B cell (primary cell): ENCODE measurements around the gene ENDOV. TPM values are rescaled to one million over a fixed set of nuclear protein-coding genes. Genes with fewer than 3 reads are reported as not detected.

ENCODE experiments used
- ATAC-seq: fragments of 200-7000 bp; cut with Tn5 transposase; one replicate; pipeline ENCODE4 v1.10.0; 2021; ENCODE audit warnings: low read depth, mild to moderate bottlenecking, moderate number of reproducible peaks, moderate library complexity
- CTCF ChIA-PET: fragments of 350-600 bp; sonication (Branson Sonifier 250); formaldehyde crosslinking; loops from one replicate; lab custom pipeline; 2021; ENCODE audit warnings: antibody characterized with exemption, inconsistent platforms; lab: Charles Lee
- POLR2A ChIA-PET: fragments of 350-600 bp; sonication (Branson Sonifier 250); formaldehyde crosslinking; loops from one replicate; lab custom pipeline; 2021; ENCODE audit warnings: antibody characterized with exemption; lab: Charles Lee
- DNase-seq: peaks from one replicate; pipeline ENCODE4 v3.0.0; 2013
- H2AFZ ChIP-seq: 2 replicates; pipeline ENCODE4 v1.6.1; 2012; ENCODE audit warnings: mild to moderate bottlenecking, low read depth, low read length; ENCODE audit not compliant: insufficient read depth, poor library complexity, severe bottlenecking
- H3K27ac ChIP-seq, 2 donors: 1 replicate in 1 of 2; 2 replicates in 1 of 2; pipeline ENCODE4 v1.5.1; 2012 to 2013; ENCODE audit warnings: low read length in 2 of 2, mild to moderate bottlenecking in 2 of 2, moderate library complexity in 1 of 2
- H3K27me3 ChIP-seq, 4 experiments: fragments of 200-600 bp in 1 of 4; sonication (generic) in 1 of 4; replicated peaks in 1 of 4; 1 replicate in 2 of 4; 2 replicates in 2 of 4; pipeline versions ENCODE4 v1.6.1 to v1.7.0; 2013 to 2016; ENCODE audit warnings: low read length in 3 of 4, mild to moderate bottlenecking in 2 of 4, mixed read lengths in 1 of 4, moderate library complexity in 1 of 4; ENCODE audit not compliant: insufficient read depth in 4 of 4, control insufficient read depth in 3 of 4; ENCODE audit errors: control extremely low read depth in 1 of 4
- H3K36me3 ChIP-seq, 2 experiments: replicated peaks in 1 of 2; 1 replicate in 1 of 2; 2 replicates in 1 of 2; pipeline versions ENCODE4 v1.6.1 to v1.7.1; 2013; ENCODE audit warnings: low read length in 1 of 2; ENCODE audit not compliant: insufficient read depth in 2 of 2, control insufficient read depth in 1 of 2; ENCODE audit errors: control extremely low read depth in 1 of 2, extremely low read depth in 1 of 2
- H3K4me1 ChIP-seq, 2 donors: fragments of 200-600 bp in 1 of 2; sonication (generic) in 1 of 2; 1 replicate in 1 of 2; 2 replicates in 1 of 2; pipeline versions ENCODE4 v1.5.1 to v1.6.1; 2013 to 2017; ENCODE audit warnings: low read length in 2 of 2; ENCODE audit not compliant: control insufficient read depth in 2 of 2, insufficient read depth in 2 of 2
- H3K4me2 ChIP-seq: replicated peaks from 2 replicates; pipeline ENCODE3; 2012; ENCODE audit warnings: mild to moderate bottlenecking, low read depth, low read length; ENCODE audit not compliant: poor library complexity, severe bottlenecking
- H3K4me3 ChIP-seq, 5 experiments: fragments of 200-600 bp in 1 of 5; sonication (generic) in 1 of 5; 1 replicate in 3 of 5; 2 replicates in 2 of 5; pipeline versions ENCODE4 v1.5.1 to v1.7.0; 2011 to 2016; ENCODE audit warnings: low read length in 4 of 5, mild to moderate bottlenecking in 4 of 5, low read depth in 2 of 5, control low read depth in 1 of 5, moderate library complexity in 1 of 5; ENCODE audit not compliant: insufficient read depth in 1 of 5; ENCODE audit errors: control extremely low read depth in 1 of 5, extremely low read depth in 1 of 5
- H3K79me2 ChIP-seq: fragments of 200-600 bp; sonication (generic); one replicate; pipeline ENCODE4 v1.6.0; 2016; ENCODE audit warnings: low read length; ENCODE audit not compliant: control insufficient read depth, insufficient read depth
- H3K9ac ChIP-seq: fragments of 200-600 bp; sonication (generic); 2 replicates; pipeline ENCODE4 v1.6.1; 2017; ENCODE audit warnings: mild to moderate bottlenecking, low read length, moderate library complexity
- H3K9me3 ChIP-seq, 3 donors: one replicate each; pipeline versions ENCODE4 v1.6.1 to v1.7.1; 2013; ENCODE audit warnings: low read length in 2 of 3; ENCODE audit not compliant: control insufficient read depth in 2 of 3, insufficient read depth in 1 of 3; ENCODE audit errors: control extremely low read depth in 1 of 3
- H4K20me1 ChIP-seq: 2 replicates; pipeline ENCODE4 v1.6.0; 2012; ENCODE audit warnings: mild to moderate bottlenecking, low read length; ENCODE audit not compliant: insufficient read depth, control insufficient read depth, poor library complexity, severe bottlenecking
- H3K27ac Mint-ChIP-seq: one replicate; pipeline ENCODE4 v1.8.0; 2021; ENCODE audit warnings: mixed read lengths
- H3K27me3 Mint-ChIP-seq: one replicate; pipeline ENCODE4 v1.8.0; 2021; ENCODE audit warnings: mixed read lengths
- H3K4me1 Mint-ChIP-seq: one replicate; pipeline ENCODE4 v1.8.0; 2021; ENCODE audit warnings: mixed read lengths
- H3K4me3 Mint-ChIP-seq: one replicate; pipeline ENCODE4 v1.8.0; 2021; ENCODE audit warnings: mixed read lengths
- H3K9me3 Mint-ChIP-seq: one replicate; pipeline ENCODE4 v1.8.0; 2022; ENCODE audit warnings: mixed read lengths; ENCODE audit not compliant: insufficient read depth
- EZH2 ChIP-seq: IDR thresholded peaks from 2 replicates; pipeline ENCODE4 v1.6.1; 2012; ENCODE audit warnings: borderline replicate concordance, low read depth, mild to moderate bottlenecking, moderate library complexity, low read length; ENCODE audit not compliant: insufficient read depth, poor library complexity, severe bottlenecking
- WGBS: methylation state at CpG from one replicate; pipeline ENCODE4 v1.1.5; 2013; ENCODE audit warnings: missing lambda C conversion rate; ENCODE audit not compliant: insufficient coverage; 5-methylcytosine and 5-hydroxymethylcytosine counted together
- intact Hi-C: fragments of 100-400 bp; cut with micrococcal nuclease; formaldehyde crosslinking; loops from one replicate; pipeline ENCODE4 v1.10.0; 2022
- polyA plus RNA-seq: library from polyadenylated mRNA; depleted of rRNA; stranded (reverse); fragments of >200 nt; gene quantifications from 2 replicates; pipeline ENCODE4 v1.2.3, GENCODE V29; 2012
- total RNA-seq, 2 donors: library from RNA; stranded (reverse); fragments of 120-200 nt in 1 of 2; gene quantifications; 1 replicate in 1 of 2; 2 replicates in 1 of 2; pipeline versions ENCODE4 v1.2.3 to v1.2.4, GENCODE V29; 2013 to 2022
- TF ChIP-seq, protein P1 (sequence below): fragments of 200-600 bp; IDR thresholded peaks from one replicate; pipeline ENCODE4 v1.8.0; 2022; ENCODE audit warnings: antibody characterized with exemption, mild to moderate bottlenecking

The ENDOV gene
- total and polyA plus RNA-seq, 2 donors (not counting 1 experiment from before 2014, with no cell fraction given): 25.3 to 49.5 TPM

- no peaks in the 10 kb centered on the region for H3K9me3 Mint-ChIP-seq
- TF ChIP-seq, protein P1, sequence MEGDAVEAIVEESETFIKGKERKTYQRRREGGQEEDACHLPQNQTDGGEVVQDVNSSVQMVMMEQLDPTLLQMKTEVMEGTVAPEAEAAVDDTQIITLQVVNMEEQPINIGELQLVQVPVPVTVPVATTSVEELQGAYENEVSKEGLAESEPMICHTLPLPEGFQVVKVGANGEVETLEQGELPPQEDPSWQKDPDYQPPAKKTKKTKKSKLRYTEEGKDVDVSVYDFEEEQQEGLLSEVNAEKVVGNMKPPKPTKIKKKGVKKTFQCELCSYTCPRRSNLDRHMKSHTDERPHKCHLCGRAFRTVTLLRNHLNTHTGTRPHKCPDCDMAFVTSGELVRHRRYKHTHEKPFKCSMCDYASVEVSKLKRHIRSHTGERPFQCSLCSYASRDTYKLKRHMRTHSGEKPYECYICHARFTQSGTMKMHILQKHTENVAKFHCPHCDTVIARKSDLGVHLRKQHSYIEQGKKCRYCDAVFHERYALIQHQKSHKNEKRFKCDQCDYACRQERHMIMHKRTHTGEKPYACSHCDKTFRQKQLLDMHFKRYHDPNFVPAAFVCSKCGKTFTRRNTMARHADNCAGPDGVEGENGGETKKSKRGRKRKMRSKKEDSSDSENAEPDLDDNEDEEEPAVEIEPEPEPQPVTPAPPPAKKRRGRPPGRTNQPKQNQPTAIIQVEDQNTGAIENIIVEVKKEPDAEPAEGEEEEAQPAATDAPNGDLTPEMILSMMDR: no peak
- TF ChIP-seq EZH2: no peak
- H2AFZ ChIP-seq: no peak overlapping the region
- no peak overlapping the region for H3K4me3 ChIP-seq
- intact Hi-C loops: no loop called here
- H3K4me1 ChIP-seq: no peaks in the 10 kb centered on the region
- H3K4me2 ChIP-seq: no peak overlapping the region
- H3K27me3 ChIP-seq: no peaks in the 10 kb centered on the region
- DNase-seq: no peak
- no peaks in the 10 kb centered on the region for H3K27me3 Mint-ChIP-seq
- ChIA-PET POLR2A (no interaction called here), CTCF (no interaction called here)
- no peak overlapping the region for H3K27ac ChIP-seq
- no peak overlapping the region for H3K9ac ChIP-seq
- no peaks in the 10 kb centered on the region for H3K79me2 ChIP-seq
- ATAC-seq: no peak
- 95% methylated on average over 15 of the region's 17 CpGs for WGBS
- no peak overlapping the region for H3K4me3 Mint-ChIP-seq
- no peaks in the 10 kb centered on the region for H3K9me3 ChIP-seq
- no peaks in the 10 kb centered on the region for H4K20me1 ChIP-seq
- H3K36me3 ChIP-seq: peaks cover 4 to 91% of the 10 kb centered on the region in 2 experiments
- H3K4me1 Mint-ChIP-seq: no peaks in the 10 kb centered on the region
- no peak overlapping the region for H3K27ac Mint-ChIP-seq
Observed at GRCh38 chr17:80367503-80367902, 47.5 kb upstream of the ENDOV start.

DNA sequence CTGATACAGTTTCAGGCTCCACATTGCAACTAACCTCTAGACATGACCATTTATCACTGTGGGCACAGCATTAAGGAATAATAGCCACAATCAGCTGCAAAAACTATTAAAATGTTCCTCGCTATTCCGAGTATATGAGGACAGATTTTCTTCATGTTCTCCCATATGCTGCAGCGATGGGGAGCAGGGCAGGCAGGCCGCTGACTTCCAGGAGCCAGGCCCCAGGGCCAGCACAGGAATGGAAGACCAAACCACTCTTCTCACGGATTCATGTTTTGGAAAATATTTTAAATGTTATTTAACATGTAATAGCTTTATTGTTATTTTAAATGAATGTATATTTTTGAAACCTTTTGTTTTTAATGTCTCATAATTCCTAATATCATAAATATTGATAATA lies 43.8 kb upstream of the ENDOV start:
- ATAC-seq (no peak), DNase-seq (no peak)
- Mint-ChIP-seq H3K27ac (no peak overlapping the region), H3K4me1 (no peaks in the 10 kb centered on the region), H3K9me3 (no peaks in the 10 kb centered on the region), H3K4me3 (no peak overlapping the region), H3K27me3 (no peaks in the 10 kb centered on the region)
- H2AFZ ChIP-seq: no peak overlapping the region
- no peak overlapping the region for H3K4me3 ChIP-seq
- H3K9me3 ChIP-seq: no peaks in the 10 kb centered on the region
- no peaks in the 10 kb centered on the region for H3K79me2 ChIP-seq
- TF ChIP-seq, protein P1: no peak
- H3K4me2 ChIP-seq: no peak overlapping the region
- no peaks in the 10 kb centered on the region for H4K20me1 ChIP-seq
- intact Hi-C loops: no loop called here
- WGBS: 100% methylated on average over 3 of the region's 5 CpGs
- no peaks in the 10 kb centered on the region for H3K27me3 ChIP-seq
- no peaks in the 10 kb centered on the region for H3K4me1 ChIP-seq
- CTCF ChIA-PET: interaction anchor here (1.7 to 2.1 kb wide), 2 partner anchors 9 to 176 kb away, joined by 4 to 6 read pairs; no protein-coding TSS in a partner anchor
- no peak overlapping the region for H3K27ac ChIP-seq
- peaks cover 4 to 92% of the 10 kb centered on the region in 2 experiments for H3K36me3 ChIP-seq
- POLR2A ChIA-PET: interaction anchor here (0.6 kb wide), 1 partner anchor 80 kb away, joined by 3 read pairs; no protein-coding TSS in a partner anchor
- no peak overlapping the region for H3K9ac ChIP-seq
